HG03103 (cell line): ENCODE data around the gene PACSIN2.
"Not testable (repeated sequence)": the region's sequence is repeated elsewhere in the genome, so short reads cannot be mapped to it uniquely, and the experiment has no call there.

Source experiments
- ATAC-seq: cut with Tn5 transposase; IDR thresholded peaks from one replicate; pipeline ENCODE4 v1.9.1; 2021; ENCODE audit warnings: low read depth; ENCODE audit not compliant: unreplicated experiment

PACSIN2 gene

DNA sequence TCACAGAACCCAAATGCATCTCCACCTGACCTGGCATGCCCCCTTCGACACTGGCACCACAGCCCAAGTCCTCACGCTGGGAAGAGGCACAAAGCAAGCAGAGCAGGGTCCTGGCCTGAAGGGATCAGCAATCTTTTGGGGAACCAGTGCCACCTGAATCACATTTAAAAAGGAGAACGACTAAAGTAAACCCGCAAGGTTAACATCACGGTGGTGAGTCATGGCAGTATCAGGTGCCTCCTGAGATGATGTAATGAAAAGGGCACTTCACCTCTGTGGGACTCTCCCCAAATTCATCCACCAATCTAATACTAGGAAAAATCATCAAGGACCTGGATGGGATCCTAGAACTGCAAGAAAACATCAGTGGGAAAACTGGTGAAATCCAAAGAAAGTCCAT, 44.9 kb downstream of the PACSIN2 start:
- ATAC-seq = no peak

DNA sequence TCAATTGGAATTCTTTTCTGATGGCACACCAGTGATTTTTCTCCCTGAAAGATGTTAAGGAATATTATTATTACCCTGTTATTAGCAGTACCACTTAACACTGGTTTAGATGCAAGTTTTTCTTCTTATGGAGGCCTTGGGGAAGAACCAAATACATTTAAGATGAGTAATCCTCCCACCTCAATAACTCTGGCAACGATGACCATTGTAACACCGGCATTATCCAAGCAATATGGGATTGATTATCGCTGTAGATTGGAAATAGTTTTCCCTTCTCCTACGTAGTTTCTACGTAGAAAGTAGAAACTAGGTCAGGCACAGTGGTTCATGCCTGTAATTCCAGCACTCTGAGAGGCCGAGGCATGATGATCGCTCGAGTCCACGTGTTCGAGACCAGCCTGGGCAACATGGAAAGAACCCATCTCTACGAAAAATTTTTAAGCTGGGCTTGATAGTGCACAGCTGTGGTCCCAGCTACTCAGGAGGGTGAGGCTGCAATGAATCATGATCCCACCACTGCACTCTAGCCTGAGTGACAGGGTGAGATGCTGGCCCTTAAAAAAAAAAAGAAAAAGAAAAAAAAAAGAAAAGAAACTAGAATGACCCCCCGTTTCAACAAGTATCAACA, 45.5 kb downstream of the PACSIN2 start:
- no peak for ATAC-seq

- ATAC-seq = no peak
These were observed 47.0 kb downstream of the PACSIN2 start for GRCh38 chr22:42967933-42968332.

DNA sequence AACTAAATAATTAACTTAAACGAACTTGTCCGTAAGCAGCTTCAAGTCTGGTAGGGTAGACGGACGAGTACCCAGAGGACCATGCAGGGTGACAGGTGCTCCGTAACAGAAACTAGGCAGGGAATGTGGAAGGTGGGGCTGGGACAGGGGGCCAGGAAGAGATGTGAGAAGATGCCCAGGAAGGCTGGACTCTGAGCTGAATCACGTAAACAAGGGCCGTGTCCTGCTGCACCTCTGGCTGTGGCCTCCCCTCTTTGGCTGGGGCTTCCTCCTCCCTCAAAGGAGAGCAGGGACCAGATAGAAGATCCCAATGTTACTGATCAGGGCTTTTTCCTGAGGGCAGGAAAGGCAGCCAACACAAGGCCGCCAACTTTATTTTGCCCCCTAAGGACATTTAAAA, 47.9 kb downstream of the PACSIN2 start:
- no peak for ATAC-seq

- ATAC-seq = no peak
These were observed 48.5 kb downstream of the PACSIN2 start for GRCh38 chr22:42966497-42966896.

GRCh38 chr22:42964994-42965699, 49.8 kb downstream of the PACSIN2 start:
- ATAC-seq = no peak

DNA sequence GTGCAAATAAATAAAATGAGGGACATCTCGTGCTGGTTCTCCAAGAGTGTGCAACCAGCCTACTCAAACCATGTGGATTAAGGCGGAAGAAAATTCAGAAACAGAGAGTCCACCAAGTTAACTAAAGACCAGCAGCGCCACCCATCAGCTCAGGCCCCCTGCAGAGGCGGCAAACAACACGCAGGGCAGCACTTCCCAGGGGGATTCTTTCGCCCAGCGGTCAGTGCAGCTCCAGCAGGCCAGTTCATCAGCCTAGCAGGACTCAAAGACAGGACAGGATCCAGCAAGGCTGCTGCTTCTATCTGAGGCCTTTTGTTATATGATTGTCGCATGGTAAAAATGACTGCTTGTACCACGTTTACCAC, 51.7 kb downstream of the PACSIN2 start:
- no peak for ATAC-seq

GRCh38 chr22:42962295-42963230, 52.4 kb downstream of the PACSIN2 start:
- no peak for ATAC-seq

DNA sequence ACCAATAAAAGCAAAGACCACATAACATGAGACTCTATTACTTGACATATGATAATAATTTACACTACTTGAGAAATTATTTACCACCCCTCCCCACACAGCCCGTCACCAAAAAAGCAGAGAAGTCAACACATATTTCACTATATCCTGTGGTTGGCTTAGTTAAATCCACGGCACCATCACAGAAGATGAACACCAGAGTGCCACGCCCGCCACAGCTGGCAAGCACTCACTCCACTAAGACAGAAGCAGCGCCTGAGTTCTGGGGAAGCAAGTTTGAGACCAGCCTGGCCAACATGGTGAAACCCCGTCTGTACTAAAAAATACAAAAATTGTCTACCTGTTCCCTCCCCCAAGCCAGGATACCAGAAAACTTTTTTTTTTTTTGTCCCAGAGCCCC, 53.1 kb downstream of the PACSIN2 start:
- ATAC-seq = no peak

GRCh38 chr22:42961400-42961690, 53.6 kb downstream of the PACSIN2 start:
- ATAC-seq = not testable (repeated sequence)

GRCh38 chr22:42960531-42961399, 54.2 kb downstream of the PACSIN2 start:
- no peak for ATAC-seq

DNA sequence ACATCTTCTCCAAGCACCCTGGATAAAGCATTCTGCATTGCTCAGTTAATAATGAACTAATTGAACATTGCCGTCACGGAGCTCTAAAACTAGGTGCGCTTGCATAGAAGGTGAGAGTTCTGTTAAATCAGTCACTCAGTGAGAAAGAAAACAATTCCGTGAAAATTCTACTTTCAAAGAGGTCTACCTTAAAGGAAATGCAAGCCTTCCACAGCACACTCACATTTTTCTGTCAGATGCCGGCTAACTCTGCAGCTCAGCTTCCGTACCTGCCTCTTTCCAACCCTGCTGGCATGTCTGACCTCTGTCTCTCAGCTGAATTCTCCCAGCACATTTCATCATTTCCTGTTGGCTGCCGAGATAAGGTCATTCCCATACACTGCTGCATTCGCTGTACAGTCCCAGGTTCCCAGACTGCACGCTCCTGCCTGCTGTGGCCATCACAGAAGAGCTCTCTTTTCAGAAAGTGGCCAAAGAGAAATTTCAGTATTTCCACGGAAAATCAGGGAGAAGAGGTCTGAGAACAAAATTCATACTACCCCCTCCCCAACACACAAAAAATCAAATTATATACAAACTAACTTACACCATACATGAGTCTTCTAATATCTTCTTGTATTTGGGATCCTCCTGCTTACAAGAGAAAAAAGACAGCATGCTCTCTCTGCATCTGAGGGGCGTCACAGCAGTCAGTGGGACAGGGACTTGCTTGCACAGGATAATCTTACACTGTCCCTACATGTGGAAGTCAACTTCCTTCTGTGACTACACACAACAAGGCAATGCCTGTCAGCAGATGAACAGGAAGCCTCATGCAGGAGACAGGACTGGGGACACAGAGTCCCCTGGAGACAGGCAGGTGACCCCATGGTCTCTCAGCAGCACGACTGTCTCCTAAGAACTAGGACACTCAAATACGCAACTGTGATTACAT, 55.1 kb downstream of the PACSIN2 start:
- ATAC-seq = no peak

- no peak for ATAC-seq
These were observed 56.0 kb downstream of the PACSIN2 start for GRCh38 chr22:42958937-42959336.

GRCh38 chr22:42957958-42958357, 57.0 kb downstream of the PACSIN2 start:
- ATAC-seq = no peak

DNA sequence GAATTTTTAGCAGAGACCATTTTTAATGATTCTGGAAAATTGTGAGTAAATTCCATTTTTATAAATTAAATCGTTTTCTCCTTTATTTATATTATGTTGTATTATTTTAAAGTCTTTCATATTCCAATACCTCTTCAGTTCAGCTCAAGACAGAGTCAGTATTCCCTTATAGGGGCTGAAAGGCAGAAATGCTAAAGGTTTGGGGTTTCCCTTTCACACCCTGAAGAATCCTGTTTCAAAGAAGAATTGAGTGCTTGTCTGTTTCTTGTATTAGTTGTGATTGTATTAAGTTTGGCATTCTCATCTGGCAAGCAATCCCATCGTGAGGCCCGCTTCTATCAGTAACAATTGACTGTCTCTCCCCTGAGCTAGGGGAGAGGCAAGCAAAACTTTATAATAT, 57.4 kb downstream of the PACSIN2 start:
- ATAC-seq = no peak

- ATAC-seq = no peak
These were observed 59.1 kb downstream of the PACSIN2 start for GRCh38 chr22:42955848-42956247.

DNA sequence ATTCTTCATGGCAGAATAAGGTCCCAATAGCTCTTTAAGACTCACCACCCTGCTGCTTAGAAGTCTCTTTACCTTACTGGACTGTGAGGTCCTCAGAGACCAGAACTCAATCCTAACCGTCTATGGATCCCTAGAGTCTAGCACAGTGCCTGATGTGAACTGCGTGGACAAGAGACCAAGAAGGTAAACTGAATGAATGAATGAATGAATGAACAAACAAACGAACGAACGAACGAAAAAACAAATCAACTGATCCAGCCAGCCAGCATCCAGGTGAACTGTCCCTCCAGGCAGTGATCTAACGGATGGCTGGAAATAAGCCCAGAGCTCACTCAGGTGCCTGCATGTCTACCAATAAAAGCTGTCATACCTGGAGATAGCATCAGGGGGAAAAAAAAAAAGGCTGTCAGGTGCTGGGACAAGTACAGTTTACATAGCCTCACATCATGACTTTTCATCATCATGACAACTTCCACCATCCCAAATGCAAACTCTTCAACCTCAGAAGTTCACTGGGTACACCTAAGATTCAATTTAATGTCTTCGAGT, 59.8 kb downstream of the PACSIN2 start:
- ATAC-seq = no peak

- not testable (repeated sequence) for ATAC-seq
These were observed 61.2 kb downstream of the PACSIN2 start for GRCh38 chr22:42953751-42954150.

- no peak for ATAC-seq
These were observed 63.7 kb downstream of the PACSIN2 start for GRCh38 chr22:42951093-42951710.
